Measurements from ENCODE around the gene CDK5. TPM values are rescaled to one million over a fixed set of nuclear protein-coding genes. Genes with fewer than 3 reads are reported as not detected.
A peak's percentile ranks its signal among the peaks of the same experiment; 100 is the strongest.

Gene CDK5
- total RNA-seq (2016; rRNA removed; fragmentation: Illumina TruSeq; extraction: Trizol) = 21.3 and 22.6 TPM in 2 replicates
- 12.6 and 13.7 TPM in 2 replicates for total RNA-seq (2016; cell fraction: cytosol; rRNA removed; fragmentation: Illumina TruSeq; extraction: Trizol; ENCODE audit: low read depth)
- total RNA-seq (2016; cell fraction: insoluble cytoplasmic fraction; rRNA removed; fragmentation: Illumina TruSeq; extraction: Trizol) = 20.7 and 24.2 TPM in 2 replicates
- 11.2 and 14.0 TPM in 2 replicates for total RNA-seq (2016; cell fraction: membrane; rRNA removed; fragmentation: Illumina TruSeq; extraction: Trizol)
- total RNA-seq (2016; cell fraction: nucleus; rRNA removed; fragmentation: Illumina TruSeq; extraction: Trizol) = 11.2 and 11.8 TPM in 2 replicates
- 16.4 and 17.3 TPM in 2 replicates for polyA plus RNA-seq (2011; rRNA removed)
- 19.6 and 22.3 TPM in 2 replicates for polyA plus RNA-seq (2011; cell fraction: cytosol; rRNA removed)
- polyA plus RNA-seq (2011; cell fraction: nucleus; rRNA removed) = 13.9 TPM in 2 replicates
- polyA plus RNA-seq (2012) = 12.1 and 12.5 TPM in 2 replicates
- 8.2 and 9.4 TPM in 2 replicates for polyA plus RNA-seq (2016; cell fraction: cytosol; fragmentation: Illumina TruSeq; extraction: Trizol; ENCODE audit: low read depth)
- 24.7 and 27.5 TPM in 2 replicates for polyA plus RNA-seq (2016; cell fraction: insoluble cytoplasmic fraction; fragmentation: Illumina TruSeq; extraction: Trizol; ENCODE audit: low read depth)
- polyA plus RNA-seq (2016; cell fraction: membrane; fragmentation: Illumina TruSeq; extraction: Trizol; ENCODE audit: low read depth) = 9.4 and 11.3 TPM in 2 replicates
- 18.0 and 20.6 TPM in 2 replicates for polyA plus RNA-seq (2016; cell fraction: nucleus; fragmentation: Illumina TruSeq; extraction: Trizol; ENCODE audit: insufficient read depth, low read depth)
- 36.0 and 75.6 TPM in 2 replicates for polyA minus RNA-seq (2011; rRNA and poly(A)+ RNA removed; ENCODE audit: low replicate concordance)
- polyA minus RNA-seq (2011; cell fraction: cytosol; rRNA and poly(A)+ RNA removed) = 8.6 and 12.4 TPM in 2 replicates
- polyA minus RNA-seq (2011; cell fraction: nucleus; rRNA and poly(A)+ RNA removed) = 7.0 and 11.7 TPM in 2 replicates
- percentile 42 among the genes with signal in this experiment for Bru-seq, nascent RNA
- percentile 49 among the genes with signal in this experiment for BruChase-seq, experiment 1, labeled RNA remaining after a 6-hour chase
- percentile 45 among the genes with signal in this experiment for BruChase-seq, experiment 2, labeled RNA remaining after a 2-hour chase
- long read RNA-seq, experiment 1, transcript CDK5-204 (12 exons, 1,758 nt) = major isoform, 15 of 22 reads
- long read RNA-seq, experiment 1, partial matches to known transcripts = 3 of 22 reads
- long read RNA-seq, experiment 1, other reads (novel, unspliced or antisense) = 2 of 22 reads
- long read RNA-seq, experiment 2, transcript CDK5-204 (12 exons, 1,758 nt) = major isoform, 22 of 33 reads
- long read RNA-seq, experiment 2, partial matches to known transcripts = 4 of 33 reads
- long read RNA-seq, experiment 2, other reads (novel, unspliced or antisense) = 4 of 33 reads

GRCh38 chr7:151057506-151057988 is at the start of gene CDK5:
TSS of gene CDK5 (minus strand) at chr7:151057897. CDS start at chr7:151057848, 49 bp downstream.
- POLR2A ChIA-PET = interaction anchor here (1.3 to 1.8 kb wide), 2 partner anchors 29 to 48 kb away, joined by 4 to 6 read pairs; partner anchors contain the start of gene ABCB8
- CTCF ChIA-PET (ENCODE audit: low intra/inter-chr PET ratio, low total read pairs) = no interaction called here
- no peak for TF ChIP-seq ARNTL (CRISPR knock-in tag; IDR thresholded peaks at IDR 0.05)
- TF ChIP-seq TFDP2 (CRISPR knock-in tag; IDR thresholded peaks at IDR 0.05) = no peak
- no peak for TF ChIP-seq LCORL (IDR thresholded peaks at IDR 0.05)
- TF ChIP-seq LCORL (CRISPR knock-in tag; IDR thresholded peaks at IDR 0.05) = no peak
- TF ChIP-seq ZNF282 (IDR thresholded peaks at IDR 0.05; ENCODE audit: partially characterized antibody) = no peak
- TF ChIP-seq ZBTB49 (CRISPR knock-in tag; IDR thresholded peaks at IDR 0.05; ENCODE audit: borderline replicate concordance) = no peak
- no peak for TF ChIP-seq TRAFD1 (CRISPR knock-in tag; IDR thresholded peaks at IDR 0.05; ENCODE audit: borderline replicate concordance)
- no peak for TF ChIP-seq ETS1 (CRISPR knock-in tag; IDR thresholded peaks at IDR 0.05)
- 0 out of 2 replicates have a peak, but pooled peaks have one; percentile 35 for TF ChIP-seq KMT2B (CRISPR knock-in tag; IDR thresholded peaks at IDR 0.05)

More at GRCh38 chr7:151057506-151057988, at the start of gene CDK5:
- in situ Hi-C loops (cut with HindIII; ENCODE audit: extremely low pct_ligation_motif_present, low pct_unique_long_range_greater_than_20kb) (no loop called here), intact Hi-C loops (cut with micrococcal nuclease; ENCODE audit: unreplicated experiment) (no loop called here)
- peak within 1 kb of the TSS; percentile 87 for H3K9ac ChIP-seq (ENCODE audit: insufficient read depth, low read depth, low read length)
- BruUV-seq (replicated peaks) = no TSS peak
- peak within 1 kb of the TSS; percentile 86 for H3K27ac ChIP-seq (ENCODE audit: extremely low read length, insufficient read depth, low read length)
- H3K79me2 ChIP-seq (ENCODE audit: insufficient read depth, low read length) = peaks cover 14% of the 10 kb centered on the region
- H3K4me1 ChIP-seq (ENCODE audit: insufficient read depth, low read length) = peaks cover 42% of the 10 kb centered on the region
- DNase-seq (ENCODE audit: low spot score) = no peak
- peak within 1 kb of the TSS; percentile 62 for H2AFZ ChIP-seq (ENCODE audit: low read length)
- no peaks in the 10 kb centered on the region; a peak in 1 of 5 replicates for H3K27me3 ChIP-seq (ENCODE audit: control insufficient read depth in 1 of 2, insufficient read depth in 2 of 2, low read length in 2 of 2)
- H3K4me3 ChIP-seq (replicated peaks in 1 of 3; ENCODE audit: insufficient read depth in 1 of 3, low read depth in 2 of 3, low read length in 3 of 3) = peak within 1 kb of the TSS; percentile 76 to 92 (median 90)
- H3K36me3 ChIP-seq (replicated peaks in 1 of 2; ENCODE audit: control insufficient read depth in 1 of 2, insufficient read depth in 2 of 2, low read length in 2 of 2) = 0 out of 5 replicates have a peak, but pooled peaks cover 0 to 2% of the 10 kb centered on the region in 2 experiments
- peak within 1 kb of the TSS; percentile 99 for H3K4me2 ChIP-seq (ENCODE audit: low read depth, low read length)
- no peaks in the 10 kb centered on the region for H3K9me3 ChIP-seq (ENCODE audit: low read length)
- ATAC-seq = peak; percentile 13
- H4K20me1 ChIP-seq (ENCODE audit: insufficient read depth, low read length) = no peaks in the 10 kb centered on the region
- WGBS (ENCODE audit: low lambda C conversion rate) = 2% methylated on average over 18 of the region's 30 CpGs
- no peak for FAIRE-seq

Data from HepG2 (cell line).